ENCODE measurements around the gene CIPC.

The CIPC gene

GRCh38 chr14:77154421-77154820, 56.4 kb downstream of the CIPC start:
- FAIRE-seq, result no peak
- DNase-seq (ENCODE audit: insufficient read length, low spot score), result no peak
- TF ChIP-seq, protein P1, sequence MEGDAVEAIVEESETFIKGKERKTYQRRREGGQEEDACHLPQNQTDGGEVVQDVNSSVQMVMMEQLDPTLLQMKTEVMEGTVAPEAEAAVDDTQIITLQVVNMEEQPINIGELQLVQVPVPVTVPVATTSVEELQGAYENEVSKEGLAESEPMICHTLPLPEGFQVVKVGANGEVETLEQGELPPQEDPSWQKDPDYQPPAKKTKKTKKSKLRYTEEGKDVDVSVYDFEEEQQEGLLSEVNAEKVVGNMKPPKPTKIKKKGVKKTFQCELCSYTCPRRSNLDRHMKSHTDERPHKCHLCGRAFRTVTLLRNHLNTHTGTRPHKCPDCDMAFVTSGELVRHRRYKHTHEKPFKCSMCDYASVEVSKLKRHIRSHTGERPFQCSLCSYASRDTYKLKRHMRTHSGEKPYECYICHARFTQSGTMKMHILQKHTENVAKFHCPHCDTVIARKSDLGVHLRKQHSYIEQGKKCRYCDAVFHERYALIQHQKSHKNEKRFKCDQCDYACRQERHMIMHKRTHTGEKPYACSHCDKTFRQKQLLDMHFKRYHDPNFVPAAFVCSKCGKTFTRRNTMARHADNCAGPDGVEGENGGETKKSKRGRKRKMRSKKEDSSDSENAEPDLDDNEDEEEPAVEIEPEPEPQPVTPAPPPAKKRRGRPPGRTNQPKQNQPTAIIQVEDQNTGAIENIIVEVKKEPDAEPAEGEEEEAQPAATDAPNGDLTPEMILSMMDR (IDR thresholded peaks at IDR 0.05; ENCODE audit: insufficient read depth, missing control alignments), result no peak

DNA sequence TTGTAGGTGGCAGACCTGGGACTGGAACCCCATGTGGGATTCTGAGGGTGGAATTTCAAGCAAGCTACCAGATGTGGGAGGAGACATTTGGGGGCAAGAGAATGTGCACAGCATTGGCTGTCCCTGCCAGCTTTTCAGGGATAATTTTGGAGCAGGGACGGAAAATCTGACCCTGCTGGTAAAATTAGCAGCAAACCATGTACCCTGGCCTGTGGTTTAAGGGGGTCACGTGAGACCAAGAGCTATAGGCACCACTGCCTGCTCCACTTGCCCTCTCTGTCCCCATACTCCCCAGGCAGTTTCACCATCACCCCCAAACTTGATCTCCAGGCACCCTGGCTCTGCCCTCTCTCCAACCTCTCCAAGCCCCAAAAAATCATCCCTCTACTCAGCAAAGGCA, 57.0 kb downstream of the CIPC start:
- DNase-seq (ENCODE audit: insufficient read length, low spot score) (no peak), FAIRE-seq (no peak)
- TF ChIP-seq, protein P1 (IDR thresholded peaks at IDR 0.05; ENCODE audit: insufficient read depth, missing control alignments), result no peak

GRCh38 chr14:77157740-77158139, 59.7 kb downstream of the CIPC start:
- FAIRE-seq, result no peak
- DNase-seq (ENCODE audit: insufficient read length, low spot score), result no peak

GRCh38 chr14:77158175-77158881, 60.3 kb downstream of the CIPC start:
- DNase-seq (ENCODE audit: insufficient read length, low spot score) (no peak), FAIRE-seq (no peak)
- TF ChIP-seq, protein P1 (IDR thresholded peaks at IDR 0.05; ENCODE audit: insufficient read depth, missing control alignments), result no peak

More at GRCh38 chr14:77157740-77158139, 59.7 kb downstream of the CIPC start:
- TF ChIP-seq, protein P1 (IDR thresholded peaks at IDR 0.05; ENCODE audit: insufficient read depth, missing control alignments), result no peak

DNA sequence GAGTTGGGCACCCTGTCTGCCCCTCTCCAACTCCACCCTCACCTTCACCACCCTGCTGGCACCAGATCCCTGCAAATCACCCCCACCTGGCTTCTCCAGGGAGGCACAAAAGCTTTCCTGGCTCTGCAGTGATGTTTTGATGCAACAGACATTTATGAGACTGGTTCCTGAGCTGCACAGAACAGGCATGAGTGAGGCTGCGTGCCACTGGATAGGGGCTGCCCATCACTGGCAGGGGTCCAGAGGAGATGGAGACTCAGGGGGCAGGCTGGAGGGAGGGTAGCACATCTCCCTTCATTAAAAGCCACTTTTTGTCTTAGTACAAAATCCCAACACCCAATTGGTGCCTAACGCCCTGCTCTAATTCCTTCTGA, 60.8 kb downstream of the CIPC start:
- DNase-seq (ENCODE audit: insufficient read length, low spot score), result no peak
- no peak for FAIRE-seq

GRCh38 chr14:77161011-77161410, 63.0 kb downstream of the CIPC start:
- TF ChIP-seq, protein P1 (IDR thresholded peaks at IDR 0.05; ENCODE audit: insufficient read depth, missing control alignments), result no peak
- no peak for DNase-seq (ENCODE audit: insufficient read length, low spot score)
- no peak for FAIRE-seq

More for the DNA sequence above, 60.8 kb downstream of the CIPC start:
- TF ChIP-seq, protein P1 (IDR thresholded peaks at IDR 0.05; ENCODE audit: insufficient read depth, missing control alignments), result no peak
